Fibroblast of mammary gland (primary cell): Measurements from ENCODE around the gene DBNDD1.

Source experiments
- DNase-seq: peaks from one replicate; pipeline ENCODE4 v3.0.0-alpha.2; 2010; ENCODE audit warnings: low read depth
- H3K4me3 ChIP-seq: 2 replicates; pipeline ENCODE4 v1.5.1; 2011; ENCODE audit warnings: low read depth, mild to moderate bottlenecking, low read length, moderate library complexity; ENCODE audit not compliant: control insufficient read depth
- CTCF ChIP-seq: conservative IDR thresholded peaks from 2 replicates; pipeline ENCODE4 v1.5.1; 2011; ENCODE audit warnings: low read depth, low read length, inconsistent platforms; ENCODE audit not compliant: control insufficient read depth, insufficient read depth

The DBNDD1 gene

GRCh38 chr16:89962754-89963498 lies 56.3 kb downstream of the DBNDD1 start:
- DNase-seq = no peak
- no peak for TF ChIP-seq CTCF
- no peak overlapping the region for H3K4me3 ChIP-seq

GRCh38 chr16:89961920-89962319 lies 57.3 kb downstream of the DBNDD1 start:
- TF ChIP-seq CTCF = no peak
- no peak overlapping the region for H3K4me3 ChIP-seq
- DNase-seq = no peak

GRCh38 chr16:89960966-89961365 lies 58.3 kb downstream of the DBNDD1 start:
- DNase-seq = no peak
- no peak for TF ChIP-seq CTCF
- H3K4me3 ChIP-seq = no peak overlapping the region

- H3K4me3 ChIP-seq = no peak overlapping the region
- TF ChIP-seq CTCF = no peak
- DNase-seq = no peak
Observed at GRCh38 chr16:89958596-89958995, 60.7 kb downstream of the DBNDD1 start.

GRCh38 chr16:89958068-89958467 lies 61.2 kb downstream of the DBNDD1 start:
- H3K4me3 ChIP-seq = no peak overlapping the region
- DNase-seq = peak; percentile 39
- no peak for TF ChIP-seq CTCF

GRCh38 chr16:89957216-89957785 lies 62.0 kb downstream of the DBNDD1 start:
- no peak for DNase-seq
- TF ChIP-seq CTCF = no peak
- no peak overlapping the region for H3K4me3 ChIP-seq
